Stimulated activated CD8-positive, alpha-beta memory T cell treated with anti-CD3 and anti-CD28 coated beads, Interleukin-15, amount 100 ng/mL, for 1 hour (primary cell): ENCODE measurements around the gene HSPA2.
A peak's percentile ranks its signal among the peaks of the same experiment; 100 is the strongest.

Experiments used
- DNase-seq: peaks from one replicate; pipeline ENCODE4 v3.0.0-alpha.2; 2020; ENCODE audit warnings: low read depth

The HSPA2 gene

DNA sequence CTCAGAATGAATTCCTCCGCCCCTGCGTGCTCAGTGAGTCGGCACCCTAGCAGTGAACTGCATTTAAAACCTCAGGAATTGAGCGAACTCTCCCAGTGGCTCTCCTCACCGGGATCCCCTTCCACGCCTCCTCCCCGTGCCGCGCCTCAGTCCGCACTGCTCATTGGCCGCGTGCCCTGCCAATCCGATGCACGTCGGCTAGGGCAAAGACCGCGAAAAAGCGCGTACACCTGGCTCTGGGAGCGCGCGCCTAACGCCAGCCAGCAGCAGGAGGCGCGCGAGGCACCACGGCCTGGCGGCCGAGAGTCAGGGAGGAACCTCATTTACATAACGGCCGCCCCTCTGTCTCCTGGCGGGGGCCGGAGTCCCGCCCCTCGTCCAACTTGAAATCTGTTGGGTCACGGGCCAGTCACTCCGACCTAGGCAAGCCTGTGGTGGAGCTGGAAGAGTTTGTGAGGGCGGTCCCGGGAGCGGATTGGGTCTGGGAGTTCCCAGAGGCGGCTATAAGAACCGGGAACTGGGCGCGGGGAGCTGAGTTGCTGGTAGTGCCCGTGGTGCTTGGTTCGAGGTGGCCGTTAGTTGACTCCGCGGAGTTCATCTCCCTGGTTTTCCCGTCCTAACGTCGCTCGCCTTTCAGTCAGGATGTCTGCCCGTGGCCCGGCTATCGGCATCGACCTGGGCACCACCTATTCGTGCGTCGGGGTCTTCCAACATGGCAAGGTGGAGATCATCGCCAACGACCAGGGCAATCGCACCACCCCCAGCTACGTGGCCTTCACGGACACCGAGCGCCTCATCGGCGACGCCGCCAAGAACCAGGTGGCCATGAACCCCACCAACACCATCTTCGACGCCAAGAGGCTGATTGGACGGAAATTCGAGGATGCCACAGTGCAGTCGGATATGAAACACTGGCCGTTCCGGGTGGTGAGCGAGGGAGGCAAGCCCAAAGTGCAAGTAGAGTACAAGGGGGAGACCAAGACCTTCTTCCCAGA, at the start of gene HSPA2:
Gene HSPA2, plus strand, starts transcription at position 534 of the 995 bp plus-strand sequence. Its CDS starts 109 bp downstream, at position 643.
- DNase-seq: peak; percentile 83

DNA sequence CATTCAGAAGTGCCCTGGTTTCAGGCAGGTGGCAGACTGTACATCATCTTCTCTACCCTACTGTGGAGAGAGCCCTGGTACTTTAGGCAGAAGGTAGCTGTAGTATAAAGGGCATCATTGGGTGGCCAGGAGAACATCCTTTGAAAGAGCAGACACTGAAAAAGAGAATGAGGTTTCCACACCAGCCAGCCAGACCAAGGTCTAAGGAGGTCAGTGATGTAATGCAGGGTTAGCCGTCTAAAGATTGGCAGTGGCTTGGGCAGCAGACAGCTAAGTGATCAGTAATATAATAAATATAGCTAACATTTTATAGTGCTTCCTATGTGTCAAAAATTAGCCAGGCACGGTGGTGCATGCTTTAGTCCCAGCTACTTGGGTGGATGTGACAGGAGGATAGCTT, 48.9 kb upstream of the HSPA2 start:
- DNase-seq: no peak

DNA sequence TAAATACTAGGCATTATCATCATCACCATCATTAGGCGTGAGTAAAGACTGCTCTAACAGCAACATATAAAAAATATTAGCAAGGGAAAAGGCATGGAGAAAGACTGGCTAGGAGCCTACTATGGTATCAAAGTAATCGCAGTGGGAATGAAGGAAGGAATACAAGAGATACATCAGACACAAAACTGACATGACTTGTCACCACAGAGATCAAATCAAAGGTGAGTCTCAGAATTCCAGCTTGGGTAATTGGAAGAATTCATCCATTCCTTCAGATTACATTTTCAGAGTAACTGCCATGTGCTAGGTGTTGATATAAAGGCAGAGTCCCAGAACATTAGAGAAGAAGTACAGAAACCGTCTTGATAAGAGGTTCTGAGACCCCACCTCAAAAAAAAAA, 47.1 kb upstream of the HSPA2 start:
- no peak for DNase-seq

DNA sequence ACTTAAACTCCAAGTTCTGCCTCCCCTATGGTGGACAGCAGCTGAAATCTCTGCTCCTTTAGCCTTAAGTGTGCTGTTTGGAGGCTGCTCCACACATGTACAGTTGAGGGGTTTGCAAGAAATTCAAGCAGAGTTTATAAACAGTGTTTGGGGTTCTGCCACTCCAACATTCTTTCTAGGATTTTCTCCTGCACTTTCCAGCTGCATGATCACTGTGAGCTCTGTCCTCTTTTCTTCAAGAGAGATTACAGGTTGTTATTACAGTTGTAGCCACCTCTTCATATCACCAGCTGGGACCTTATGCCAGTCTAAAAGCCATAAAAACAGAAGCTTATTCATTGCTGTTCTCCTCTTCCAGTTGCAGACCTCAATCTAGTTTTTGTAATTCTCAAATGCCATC, 45.3 kb upstream of the HSPA2 start:
- no peak for DNase-seq

DNA sequence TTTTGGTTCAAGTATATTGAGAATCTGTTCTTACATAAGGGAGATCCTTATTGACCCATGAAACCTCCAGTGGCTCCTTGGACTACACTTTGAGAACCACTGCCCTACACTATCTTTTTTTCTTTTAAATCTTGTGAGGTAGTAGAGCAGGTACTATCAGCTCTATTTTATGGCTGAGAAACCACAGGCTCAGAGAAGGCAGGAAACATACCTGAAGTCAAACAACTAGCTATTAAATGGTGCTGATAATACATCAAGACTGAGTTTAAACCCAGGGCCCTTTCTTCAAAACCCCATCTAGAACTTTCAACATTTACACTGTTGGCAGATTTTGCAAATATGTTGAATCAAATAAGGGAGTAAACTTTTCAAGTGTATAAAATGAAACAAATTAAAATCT, 43.8 kb upstream of the HSPA2 start:
- no peak for DNase-seq

- DNase-seq: no peak
Measured at GRCh38 chr14:64500088-64500487, 40.5 kb upstream of the HSPA2 start.

DNA sequence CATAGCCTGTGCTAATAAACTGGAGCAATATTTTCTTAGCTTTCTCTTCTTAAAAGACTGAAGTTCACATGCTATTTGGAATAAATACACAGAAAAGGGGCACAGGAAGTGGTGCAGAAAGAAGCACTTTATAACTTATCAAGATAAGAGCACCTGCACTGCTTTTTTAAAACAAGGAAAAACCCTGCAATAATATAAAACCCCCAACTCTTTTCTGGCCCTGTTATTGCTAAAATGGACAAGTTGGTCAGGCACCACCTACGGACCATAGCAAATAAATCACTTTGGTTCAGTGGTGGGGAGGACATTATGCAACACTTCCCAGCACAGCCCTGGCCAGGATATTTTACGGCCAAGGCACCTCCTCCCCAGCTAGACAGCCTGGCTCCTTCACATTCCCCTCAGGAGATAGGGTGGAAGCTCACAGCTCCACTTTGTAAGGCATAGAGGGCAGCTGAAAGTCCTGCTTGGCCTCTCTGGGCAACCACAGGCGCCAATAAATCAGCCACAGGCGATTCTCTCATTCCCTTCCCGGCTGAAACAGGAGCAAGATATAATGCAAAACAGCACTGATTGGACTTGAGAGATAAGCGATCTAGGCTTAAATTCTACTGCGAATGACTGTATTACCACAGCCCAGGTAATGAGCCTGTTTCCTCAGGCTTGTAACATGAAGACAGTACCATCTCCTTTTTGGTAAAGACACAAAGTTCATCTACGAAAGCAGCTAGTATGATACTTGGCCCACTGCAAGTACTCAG, 39.0 kb upstream of the HSPA2 start:
- DNase-seq: no peak

GRCh38 chr14:64502456-64502855, 38.1 kb upstream of the HSPA2 start:
- no peak for DNase-seq

DNA sequence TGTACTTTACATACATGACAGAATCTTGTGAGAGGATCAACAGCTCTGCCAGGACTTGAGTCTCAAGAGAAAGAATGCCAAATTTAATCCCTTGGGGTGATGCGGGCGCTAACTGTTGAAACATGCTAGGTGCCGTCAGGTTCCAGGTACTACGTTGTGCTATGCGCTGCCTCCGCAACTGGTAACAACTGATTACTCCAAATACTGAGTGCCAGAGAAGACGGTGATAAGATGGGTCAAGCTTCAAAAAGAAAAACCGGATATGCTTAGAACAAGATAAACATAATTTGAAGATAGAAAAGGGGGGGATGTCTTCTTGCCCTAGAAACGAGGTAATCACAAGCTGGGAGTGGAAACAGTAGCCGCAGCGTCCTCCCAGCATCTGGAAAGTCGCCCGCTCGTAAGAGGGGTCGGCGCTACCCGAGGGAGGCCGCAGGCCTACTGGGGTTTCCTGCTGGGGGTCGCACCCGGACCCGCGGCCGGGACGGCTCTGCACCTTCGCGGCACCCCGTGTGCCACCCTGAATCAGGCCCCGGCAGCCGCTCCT, 37.6 kb upstream of the HSPA2 start:
- DNase-seq: no peak

DNA sequence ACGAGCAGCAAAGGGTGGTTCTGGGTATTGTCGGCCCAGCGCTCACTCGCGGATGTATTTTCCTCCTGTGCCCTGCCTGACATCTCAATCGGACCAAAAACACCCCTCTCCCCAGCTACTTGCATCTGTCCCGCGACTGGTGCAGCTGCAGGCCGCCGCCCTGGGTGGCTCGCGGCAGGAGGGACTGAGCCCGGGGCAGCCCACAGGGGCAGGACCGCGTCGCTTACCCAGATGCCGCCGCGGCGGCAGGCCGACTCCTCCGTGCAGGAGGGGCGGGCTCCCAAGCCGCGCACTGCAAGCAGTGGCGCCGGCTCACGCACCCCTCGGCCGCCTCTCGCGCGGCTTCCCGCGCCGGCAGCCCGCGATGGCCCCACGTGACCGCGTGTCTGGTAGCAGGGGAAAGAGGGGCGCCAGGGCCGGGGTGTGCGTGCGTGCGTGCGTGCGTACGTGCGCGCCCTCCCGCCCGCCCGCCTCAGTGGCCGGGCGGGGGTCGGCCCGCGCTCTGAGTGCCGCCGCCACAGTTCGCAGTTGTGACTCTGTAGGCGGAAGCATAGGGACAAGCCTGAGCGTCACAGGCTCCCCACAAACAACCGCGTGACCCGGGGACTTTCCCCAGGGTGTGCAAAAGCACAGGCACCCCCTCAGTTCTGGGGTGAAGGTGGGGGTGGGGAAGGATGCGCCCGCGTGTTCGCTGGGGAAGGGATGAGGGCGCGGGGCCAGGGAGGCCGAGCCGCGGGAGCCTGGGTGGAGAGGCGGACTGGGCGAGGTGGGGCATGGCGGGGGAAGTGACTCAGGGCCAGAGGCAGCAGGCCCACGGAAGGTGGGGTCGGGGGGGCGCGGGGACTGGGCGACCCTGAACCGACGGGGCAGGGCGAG, 36.9 kb upstream of the HSPA2 start, which contains the start of gene ZBTB25:
Gene ZBTB25, minus strand, starts transcription at position 405 of the 876 bp plus-strand sequence. CDS start 13,305 bp downstream, outside the sequence.
- DNase-seq: peak; percentile 93

DNA sequence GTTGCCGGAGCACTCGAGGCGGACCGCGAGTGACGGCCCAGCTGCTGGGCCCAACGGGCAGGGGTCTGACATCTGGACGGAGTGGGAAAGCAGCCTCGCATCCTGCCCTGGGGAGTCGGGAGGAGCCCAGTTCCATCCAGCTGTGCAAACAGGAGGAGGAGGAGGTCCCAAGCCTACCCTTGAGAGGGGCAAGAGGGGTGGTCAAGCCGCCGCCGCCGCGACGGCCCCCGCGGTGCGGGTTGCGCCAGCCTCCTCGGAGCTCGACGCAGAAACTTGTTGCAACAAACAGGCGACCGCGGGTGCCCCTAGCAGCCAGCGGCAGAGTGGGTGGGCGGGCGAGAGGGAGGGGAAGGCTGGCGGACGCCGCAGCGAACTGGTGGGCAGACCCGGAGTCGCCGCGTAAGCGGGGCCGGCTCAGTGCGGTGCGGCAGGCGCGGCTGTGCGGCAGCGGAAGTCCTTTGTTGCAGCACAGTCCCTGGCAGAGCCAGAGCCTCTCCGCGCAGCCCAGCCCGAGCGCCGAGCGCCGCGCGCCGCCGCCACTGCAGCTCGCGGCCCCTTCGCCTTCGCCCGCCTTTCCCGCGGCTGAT, 36.1 kb upstream of the HSPA2 start, which contains the start of gene ZBTB1:
Gene ZBTB1, plus strand, starts transcription at position 461 of the 587 bp plus-strand sequence. CDS start 16,735 bp downstream, outside the sequence.
- peak; percentile 55 for DNase-seq

DNA sequence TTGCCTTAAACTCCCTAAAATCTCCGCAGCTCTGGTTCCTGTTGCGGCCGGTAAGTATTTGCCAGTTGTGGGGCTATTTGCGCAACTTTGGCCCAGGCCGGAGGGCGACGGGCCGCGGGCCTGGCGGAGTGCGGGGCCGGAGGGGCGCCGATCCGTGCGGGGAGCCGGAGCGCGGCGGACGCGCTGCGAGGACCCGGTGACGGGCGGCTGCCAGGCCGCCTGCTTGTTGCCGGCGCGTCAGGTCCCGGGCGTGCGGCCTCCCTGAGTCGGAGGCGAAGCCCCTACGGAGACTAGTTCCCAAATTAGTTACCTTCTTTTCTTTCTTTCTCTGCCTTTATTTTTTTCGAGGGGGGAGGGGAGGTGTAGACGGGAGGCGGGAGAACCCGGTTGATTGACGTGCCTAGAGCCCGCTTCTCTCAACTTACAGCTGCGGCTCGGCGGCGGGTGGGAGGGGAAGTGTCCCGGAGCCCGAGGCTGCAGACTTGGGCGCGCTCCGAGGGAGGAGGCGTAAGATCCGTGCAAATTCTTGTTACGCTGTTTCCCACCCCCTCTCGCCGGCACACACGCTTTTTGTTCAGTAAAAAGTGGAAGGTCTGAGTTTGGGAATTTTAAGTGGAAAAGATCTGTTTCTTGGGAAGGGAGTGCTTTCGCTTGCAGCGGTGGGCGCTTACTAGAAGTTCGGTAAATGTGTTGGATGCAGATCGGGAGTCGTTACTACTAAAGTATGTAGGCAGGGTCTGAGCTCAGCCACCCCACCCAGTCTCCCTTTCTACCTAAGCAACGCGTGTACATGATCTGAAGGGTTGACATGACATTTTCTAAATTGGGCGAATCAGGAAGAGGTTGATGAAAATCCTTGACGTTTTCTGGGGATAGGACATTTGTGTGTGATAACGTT, 35.4 kb upstream of the HSPA2 start:
- DNase-seq: peak; percentile 71

- DNase-seq: no peak
Measured at GRCh38 chr14:64506721-64507120, 33.8 kb upstream of the HSPA2 start.

GRCh38 chr14:64507376-64508156, 33.0 kb upstream of the HSPA2 start:
- no peak for DNase-seq

DNA sequence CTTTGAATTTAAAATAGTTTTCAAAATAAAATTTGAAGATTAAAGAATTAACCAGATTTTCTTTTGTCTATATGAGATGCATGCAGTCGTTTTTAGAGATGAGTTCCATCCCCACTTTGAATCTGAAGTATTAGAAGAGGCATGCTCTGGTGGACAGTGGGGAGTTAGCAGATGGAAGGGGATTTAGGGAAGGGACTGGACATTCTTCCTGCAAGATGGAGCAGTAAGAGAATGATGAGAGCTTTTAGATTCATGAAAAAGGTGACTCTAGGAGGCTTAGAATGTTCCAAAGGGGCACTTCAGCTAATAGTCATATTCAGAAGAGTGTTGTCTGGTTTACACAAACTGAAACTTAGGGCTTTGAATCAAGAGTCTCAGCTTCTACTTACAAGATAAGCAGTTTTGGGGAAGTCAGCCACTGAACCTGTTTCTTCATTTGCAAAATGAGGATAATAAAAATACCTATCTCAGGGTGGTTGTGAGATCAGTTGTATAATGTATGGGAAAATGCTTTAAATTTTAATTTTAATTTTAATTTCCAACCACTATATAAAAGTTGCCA, 32.2 kb upstream of the HSPA2 start:
- DNase-seq: no peak

GRCh38 chr14:64509036-64509435, 31.5 kb upstream of the HSPA2 start:
- DNase-seq: no peak

DNA sequence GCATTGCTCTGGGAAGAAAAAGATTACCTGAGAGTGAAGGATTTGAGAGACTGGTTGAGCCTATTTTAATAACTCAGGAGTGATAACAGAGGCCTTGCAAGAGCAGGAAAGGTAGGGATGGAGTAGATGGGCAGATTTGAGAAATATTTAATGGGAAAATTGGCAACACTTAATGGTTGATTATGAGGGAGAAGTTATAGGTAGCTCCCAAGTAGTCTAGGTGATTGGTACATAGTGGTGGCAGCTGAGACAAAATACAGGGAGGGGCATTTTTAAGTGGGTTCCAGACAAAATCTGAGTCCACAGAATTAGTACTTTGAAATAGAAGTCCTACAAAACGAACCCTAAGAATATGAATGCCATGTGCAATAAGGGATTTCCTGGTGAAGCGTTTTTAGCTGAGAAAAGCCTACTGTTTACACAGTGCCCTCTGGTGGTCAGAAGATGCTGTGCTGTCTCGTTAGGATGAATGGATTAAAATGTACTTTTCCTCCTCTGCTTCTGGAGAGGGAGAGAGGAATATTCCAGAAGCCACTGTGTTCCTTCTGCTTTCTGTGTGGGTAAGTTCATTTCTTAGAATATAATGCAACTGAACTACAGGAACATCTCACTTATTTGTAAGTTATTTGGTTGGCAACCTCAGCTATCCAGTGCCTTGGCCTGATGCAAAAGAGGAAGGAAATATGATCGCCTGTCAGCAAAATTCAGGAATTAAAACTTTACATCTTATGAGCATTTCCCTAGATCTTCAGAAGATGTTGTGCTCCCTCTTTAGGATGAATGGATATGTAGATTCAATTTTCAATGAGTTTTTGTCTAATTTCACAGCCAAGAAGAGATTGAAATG, 29.5 kb upstream of the HSPA2 start:
- peak; percentile 41 for DNase-seq

DNA sequence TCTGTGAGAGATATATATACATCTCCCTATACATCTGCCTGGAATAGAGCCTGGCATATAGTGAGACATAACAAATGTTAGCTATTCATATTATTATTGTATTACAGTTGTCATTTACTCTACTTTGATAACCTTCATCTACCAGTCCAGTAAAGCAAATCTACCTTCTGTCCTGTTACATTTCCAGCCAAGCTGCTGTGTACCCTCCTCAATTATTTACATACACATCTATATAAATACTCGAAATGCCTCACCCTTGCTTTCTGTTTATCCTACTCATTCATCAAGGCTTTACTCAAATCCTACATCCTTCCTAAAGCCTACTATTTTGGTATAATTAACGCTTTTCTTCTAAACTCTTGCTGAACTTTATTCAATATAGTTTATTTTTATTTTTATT, 27.3 kb upstream of the HSPA2 start:
- no peak for DNase-seq
